Right forelimb (tissue), 1 donor: ENCODE results near the gene CSNK1A1.
"Not testable (repeated sequence)": the region's sequence is repeated elsewhere in the genome, so short reads cannot be mapped to it uniquely, and the experiment has no call there.

Source experiments
- DNase-seq: peaks from one replicate; pipeline ENCODE4 v3.0.0-alpha.2; 2018

The CSNK1A1 gene

GRCh38 chr5:149551227-149552037 lies at the start of gene CSNK1A1:
Gene CSNK1A1 (minus strand): TSS chr5:149551439. CDS start chr5:149550964, 475 bp downstream.
- peak; percentile 99 for DNase-seq

- no peak for DNase-seq
These were observed 49.7 kb upstream of the CSNK1A1 start for GRCh38 chr5:149600932-149601331.

GRCh38 chr5:149599375-149599774 lies 48.1 kb upstream of the CSNK1A1 start:
- DNase-seq: no peak

GRCh38 chr5:149598966-149599365 lies 47.7 kb upstream of the CSNK1A1 start:
- no peak for DNase-seq

- DNase-seq: not testable (repeated sequence)
These were observed 47.0 kb upstream of the CSNK1A1 start for GRCh38 chr5:149598234-149598633.

DNA sequence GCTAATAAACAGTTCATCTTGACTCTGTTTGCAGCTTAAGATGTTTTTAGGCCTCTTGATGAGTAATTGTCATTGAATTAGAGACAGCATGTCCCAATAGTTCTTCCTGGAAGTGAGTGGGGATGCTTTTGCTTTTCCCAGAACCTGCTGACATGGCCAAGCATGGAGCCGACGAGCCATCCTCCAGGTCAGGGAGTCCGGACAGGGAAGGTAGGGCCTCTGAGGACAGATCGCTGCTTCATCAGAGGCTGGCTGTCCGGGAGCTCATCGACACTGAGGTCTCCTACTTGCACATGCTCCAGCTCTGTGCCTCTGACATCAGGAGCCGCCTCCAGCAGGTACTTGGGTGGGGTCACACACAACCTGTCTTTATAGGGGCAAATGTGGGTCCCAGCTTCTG lies 46.4 kb upstream of the CSNK1A1 start:
- no peak for DNase-seq

- no peak for DNase-seq
These were observed 45.5 kb upstream of the CSNK1A1 start for GRCh38 chr5:149596712-149597111.

DNA sequence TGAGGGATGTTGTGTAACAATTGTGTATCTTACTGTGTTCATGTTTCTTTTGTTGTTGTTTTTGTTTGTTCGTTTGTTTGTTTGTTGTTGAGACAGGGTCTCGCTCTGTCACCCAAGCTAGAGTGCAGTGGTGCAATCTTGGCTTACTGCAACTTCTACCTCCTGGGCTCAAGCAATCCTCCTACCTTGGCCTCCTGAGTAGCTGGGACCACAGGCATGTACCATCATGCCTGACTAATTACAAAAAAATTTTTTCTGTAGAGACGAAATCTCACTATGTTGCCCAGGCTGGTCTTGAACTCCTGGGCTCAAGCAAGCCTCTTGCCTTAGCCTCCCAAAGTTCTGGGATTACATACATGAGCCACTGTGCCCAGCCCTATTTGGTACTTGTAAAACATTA lies 43.9 kb upstream of the CSNK1A1 start:
- not testable (repeated sequence) for DNase-seq

DNA sequence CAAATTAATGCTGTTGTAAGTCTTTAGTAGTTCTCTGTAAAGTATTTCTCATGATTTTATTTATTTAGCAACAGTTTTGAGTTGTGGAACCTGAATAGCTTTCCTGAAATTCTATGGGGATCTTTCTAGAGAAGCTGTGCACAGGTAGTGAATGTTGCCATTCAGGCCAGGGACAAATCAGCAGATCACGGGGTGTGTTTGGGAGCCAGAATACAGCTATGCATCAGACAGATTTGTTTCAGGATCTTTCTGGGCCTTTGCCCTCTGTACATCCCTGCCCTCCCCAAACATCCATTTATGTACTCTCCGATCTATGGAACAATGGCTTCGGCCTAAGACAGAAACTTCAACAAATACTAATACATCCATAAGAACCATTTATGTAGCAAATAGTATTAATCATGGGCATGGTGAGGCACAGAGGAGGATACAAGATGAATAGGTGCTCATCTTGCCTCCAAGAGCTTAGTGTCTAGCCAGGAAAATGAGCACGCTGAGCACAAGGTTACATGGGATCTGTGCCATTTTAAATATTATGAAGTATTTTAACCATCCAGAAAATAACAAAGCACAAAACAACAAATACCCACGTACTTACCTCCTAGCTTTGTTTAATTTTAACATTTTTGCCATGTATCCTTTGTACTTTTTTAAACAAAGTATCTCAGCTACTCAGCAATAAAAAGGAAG lies 43.1 kb upstream of the CSNK1A1 start:
- no peak for DNase-seq

DNA sequence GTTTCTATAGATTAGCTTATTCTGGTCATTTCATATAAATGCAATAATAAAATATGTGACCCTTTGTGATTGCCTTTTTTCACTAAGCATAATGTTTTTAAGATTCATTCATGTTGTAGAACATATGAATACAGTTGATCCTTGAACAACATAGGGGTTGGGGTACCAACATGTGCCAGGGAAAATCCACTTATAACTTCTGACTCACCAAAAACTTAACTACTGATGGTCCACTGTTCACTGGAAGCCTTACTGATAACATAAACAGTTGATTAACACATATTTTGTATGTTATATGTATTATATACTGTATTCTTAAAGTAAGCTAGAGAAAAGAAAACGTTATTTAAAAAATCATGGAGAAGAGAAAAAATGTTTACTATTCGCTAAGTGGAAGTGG lies 42.1 kb upstream of the CSNK1A1 start:
- no peak for DNase-seq

DNA sequence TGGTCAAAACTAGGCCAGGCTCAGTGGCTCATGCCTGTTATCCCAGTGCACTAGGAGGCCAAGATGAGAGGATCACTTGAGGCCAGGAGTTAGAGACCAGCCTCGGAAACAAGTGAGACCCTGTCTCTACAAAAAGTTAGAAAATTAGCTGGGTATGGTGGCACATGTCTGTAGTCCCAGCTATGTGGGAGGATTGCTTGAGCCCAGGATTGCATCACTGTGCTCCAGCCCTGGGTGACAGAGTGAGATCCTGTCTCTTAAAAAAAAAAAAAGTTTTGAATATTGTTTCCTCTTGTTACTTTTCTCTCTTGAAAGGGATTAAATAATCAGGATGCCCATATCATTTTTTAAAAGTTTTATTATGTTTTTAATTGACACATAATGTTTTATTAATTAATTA lies 37.7 kb upstream of the CSNK1A1 start:
- no peak for DNase-seq

DNA sequence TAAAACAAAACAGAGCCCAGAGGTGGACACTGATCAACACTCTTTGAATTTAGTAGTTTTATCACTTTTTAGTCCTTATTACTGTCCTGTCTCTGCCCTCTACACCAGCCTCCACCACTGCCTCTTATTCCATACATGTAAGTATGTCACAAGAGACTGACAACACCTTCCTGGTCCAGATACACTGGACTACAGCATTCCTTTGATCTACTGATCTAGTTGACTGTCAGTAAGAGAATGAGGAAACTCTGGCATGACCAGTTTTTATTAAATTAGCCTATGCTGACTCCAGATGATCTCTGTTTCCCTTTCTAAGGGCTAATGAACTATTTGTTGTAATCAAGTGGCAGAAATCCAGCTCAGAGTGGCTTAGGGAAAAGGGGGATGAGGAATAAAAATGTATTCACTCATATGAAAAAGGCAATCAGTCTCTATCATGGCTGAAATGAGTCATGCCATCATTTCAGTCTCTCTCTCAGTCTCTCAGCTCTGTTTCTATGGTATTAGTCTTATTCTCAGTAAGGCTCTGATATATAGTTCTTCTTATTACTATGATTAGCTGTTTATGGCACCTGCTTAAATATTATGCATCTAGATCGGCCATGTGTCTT lies 35.6 kb upstream of the CSNK1A1 start:
- no peak for DNase-seq

- no peak for DNase-seq
These were observed 34.7 kb upstream of the CSNK1A1 start for GRCh38 chr5:149585910-149586309.

- DNase-seq: no peak
These were observed 32.9 kb upstream of the CSNK1A1 start for GRCh38 chr5:149584121-149584520.

DNA sequence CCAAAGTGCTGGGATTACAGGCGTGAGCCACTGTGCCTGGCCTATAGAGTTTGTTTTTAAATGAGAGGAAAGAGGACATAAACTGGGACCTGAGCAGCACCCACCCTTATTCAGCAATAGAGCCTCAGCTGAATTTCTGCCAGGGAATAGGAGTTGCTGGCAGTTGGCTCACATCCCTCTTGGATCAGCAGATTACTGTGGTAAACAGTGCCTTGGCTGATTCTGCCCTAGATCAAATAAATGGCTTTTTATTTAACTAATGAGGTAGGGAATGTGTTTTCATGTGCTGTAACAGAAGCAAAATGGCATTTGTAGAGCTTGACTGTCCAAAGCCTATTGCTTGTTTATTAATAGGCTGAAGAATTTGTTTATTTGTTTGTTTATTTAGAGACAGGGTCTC lies 32.2 kb upstream of the CSNK1A1 start:
- DNase-seq: no peak

DNA sequence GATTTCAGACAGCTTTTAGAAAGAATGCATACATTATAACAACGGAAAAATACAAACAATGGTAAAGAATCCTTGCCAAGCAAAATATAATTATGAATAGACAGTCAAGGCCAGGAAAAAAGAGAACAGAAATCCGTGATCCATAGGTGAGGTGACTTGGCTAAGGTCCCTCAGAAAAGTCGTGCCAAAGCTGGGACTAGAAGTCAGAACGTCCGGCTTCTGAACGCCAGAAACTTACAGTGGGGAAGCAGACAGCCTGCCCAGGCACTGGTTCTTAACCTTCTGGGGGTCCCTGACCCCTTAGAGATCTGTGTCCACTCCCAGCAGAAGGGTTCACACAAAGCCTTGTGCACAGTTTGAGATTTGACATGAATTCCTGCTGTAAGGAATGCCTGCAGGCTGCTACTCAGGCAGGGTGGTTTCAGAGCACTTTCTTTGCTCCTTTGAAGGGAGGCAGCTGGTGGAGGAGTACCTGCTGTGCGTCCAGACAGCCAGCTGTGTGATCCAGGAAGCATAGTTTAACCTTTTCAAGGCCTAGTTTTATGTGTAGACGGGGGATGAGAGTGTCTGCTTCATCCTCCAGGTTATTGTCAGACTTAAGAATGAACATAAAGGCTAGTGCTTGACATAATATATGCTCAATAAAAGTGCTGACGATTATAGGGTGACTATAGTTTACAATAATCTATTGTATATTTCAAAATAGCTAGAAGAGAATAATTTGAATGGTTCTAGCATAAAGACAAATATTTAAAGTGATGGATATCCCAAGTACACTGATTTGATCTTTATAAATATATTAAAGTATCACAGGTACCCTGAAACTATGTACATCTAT lies 30.9 kb upstream of the CSNK1A1 start:
- DNase-seq: no peak

DNA sequence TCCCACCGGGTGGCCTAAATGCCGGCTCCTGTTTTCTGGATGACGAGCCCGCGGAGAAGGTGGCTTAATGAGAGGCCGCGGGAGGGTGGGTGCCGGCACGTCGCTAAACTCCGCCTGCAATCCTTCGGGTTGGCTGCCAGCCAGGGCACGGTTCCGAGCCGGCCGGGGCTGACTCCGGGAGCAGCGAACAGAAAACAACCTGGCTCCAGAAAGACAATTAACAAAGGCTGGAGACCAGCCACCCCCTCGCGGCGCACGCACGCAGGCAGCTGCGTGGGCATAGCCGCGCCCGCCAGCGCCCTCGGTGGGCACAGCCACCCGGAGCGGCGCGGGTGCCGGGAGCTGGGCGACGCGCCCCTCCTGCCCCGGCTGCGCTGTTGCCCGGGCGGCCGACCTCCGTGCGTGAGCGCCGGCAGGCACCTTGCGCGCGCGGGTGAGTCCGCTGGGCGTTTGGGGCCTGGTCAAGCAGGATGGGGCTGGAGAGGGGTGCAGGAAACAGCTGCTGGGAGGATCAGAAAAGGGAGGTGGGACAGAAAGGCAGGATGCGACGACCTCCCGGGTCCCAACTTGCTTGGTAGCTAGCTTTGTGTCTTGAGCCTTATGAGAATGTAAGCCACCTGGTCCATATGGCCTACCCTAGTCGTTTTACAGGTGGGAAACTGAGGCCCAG lies 30.1 kb upstream of the CSNK1A1 start, which contains the start of gene ARHGEF37:
Gene ARHGEF37, plus strand, starts transcription at position 307 of the 670 bp plus-strand sequence. CDS start 16,272 bp downstream, outside the sequence.
- peak; percentile 85 for DNase-seq

GRCh38 chr5:149580808-149581191 lies 29.6 kb upstream of the CSNK1A1 start:
- DNase-seq: no peak

GRCh38 chr5:149578896-149579295 lies 27.7 kb upstream of the CSNK1A1 start:
- DNase-seq: no peak

DNA sequence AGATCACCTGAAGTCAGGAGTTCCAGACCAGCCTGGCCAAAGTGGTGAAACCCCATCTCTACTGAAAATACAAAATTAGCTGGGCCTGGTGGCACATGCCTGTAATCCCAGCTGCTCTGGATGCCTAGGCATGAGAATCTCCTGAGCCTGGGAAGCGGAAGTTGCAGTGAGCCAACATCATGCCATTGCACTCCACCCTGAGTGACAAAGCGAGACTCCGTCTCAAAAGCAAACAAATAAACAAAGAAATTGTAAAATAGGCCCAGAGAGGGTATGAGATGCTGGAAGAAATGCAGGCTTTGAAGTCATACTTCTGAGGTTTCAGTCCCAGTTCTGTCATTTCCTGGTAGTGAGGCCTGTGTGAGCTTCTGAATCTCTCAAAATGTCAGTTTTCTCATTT lies 24.8 kb upstream of the CSNK1A1 start:
- DNase-seq: no peak

DNA sequence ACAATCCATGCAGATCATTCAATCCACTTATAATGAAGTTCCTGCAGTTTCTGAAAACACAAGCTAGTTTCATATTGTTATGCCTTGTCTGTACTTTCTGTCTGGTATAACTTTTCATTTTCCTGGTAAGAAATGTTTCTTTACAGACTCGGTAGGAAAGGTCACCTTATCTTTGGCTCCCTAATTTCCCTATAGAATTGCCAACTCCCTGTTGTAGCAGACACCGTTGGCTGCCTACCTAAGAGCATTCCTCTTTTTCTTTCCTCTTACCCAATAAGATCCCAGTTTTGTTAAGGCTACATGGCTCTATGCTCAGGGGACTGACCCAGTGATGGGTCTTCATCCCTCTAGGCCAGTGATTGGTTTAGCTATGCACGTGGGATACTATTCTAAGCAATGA lies 23.9 kb upstream of the CSNK1A1 start:
- no peak for DNase-seq

DNA sequence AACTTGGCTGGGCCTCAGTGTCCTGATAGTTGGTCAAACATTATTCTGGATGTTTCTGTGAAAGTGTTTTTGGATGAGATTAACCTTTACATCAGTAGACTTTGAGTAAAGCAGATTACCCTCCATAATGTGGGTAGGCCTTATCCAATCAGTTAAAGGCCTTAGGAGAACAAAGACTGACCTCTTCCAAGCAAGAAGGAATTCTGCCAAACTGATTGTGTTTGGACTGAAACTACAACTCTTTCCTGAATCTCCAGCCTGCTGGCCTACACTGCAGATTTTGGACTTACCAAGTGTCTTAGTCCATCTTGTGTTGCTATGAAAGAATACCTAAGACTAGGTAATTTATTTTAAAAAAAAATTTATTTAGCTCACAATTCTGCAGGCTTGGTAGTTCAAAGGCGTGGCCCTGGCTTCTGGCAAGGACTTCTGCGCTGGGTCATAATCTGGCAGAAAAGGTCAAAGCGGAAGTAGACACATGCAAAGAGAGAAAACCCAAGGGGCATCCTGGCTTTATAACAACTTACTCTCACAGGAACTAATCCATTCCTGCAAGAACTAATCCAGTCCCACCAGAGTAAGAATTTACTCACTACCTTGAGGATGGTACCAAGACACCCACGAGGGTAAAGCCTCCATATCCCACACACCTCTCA lies 21.5 kb upstream of the CSNK1A1 start:
- DNase-seq: no peak
